ENCODE measurements around the gene RNF10.

DNA sequence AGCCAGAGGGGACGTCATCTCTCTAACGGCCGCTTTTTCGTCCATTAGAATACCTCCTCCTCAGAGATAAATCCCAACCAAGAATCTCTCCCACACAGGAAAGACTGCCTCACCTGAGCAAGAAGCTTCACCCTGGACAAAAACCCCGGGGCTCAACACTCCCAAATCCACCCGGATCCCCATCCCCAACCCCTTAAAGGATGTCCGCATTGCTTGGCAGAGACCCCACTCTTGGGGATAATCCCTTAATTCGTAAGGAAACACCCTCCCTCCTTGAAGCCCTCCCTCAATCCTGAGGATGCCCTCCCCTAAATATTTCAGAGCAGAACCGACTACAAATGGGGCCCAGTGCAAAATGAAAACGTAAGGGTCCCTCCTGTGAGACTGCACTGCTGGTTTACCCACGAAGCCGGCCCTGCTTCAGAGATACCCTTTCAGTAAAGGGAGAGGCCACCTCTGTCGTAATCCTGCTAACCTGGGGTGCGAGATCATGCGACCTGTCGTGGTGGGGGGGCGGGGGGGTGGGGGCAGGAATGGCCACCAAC is 38.9 kb upstream of the RNF10 start:
- TF ChIP-seq, protein P1, sequence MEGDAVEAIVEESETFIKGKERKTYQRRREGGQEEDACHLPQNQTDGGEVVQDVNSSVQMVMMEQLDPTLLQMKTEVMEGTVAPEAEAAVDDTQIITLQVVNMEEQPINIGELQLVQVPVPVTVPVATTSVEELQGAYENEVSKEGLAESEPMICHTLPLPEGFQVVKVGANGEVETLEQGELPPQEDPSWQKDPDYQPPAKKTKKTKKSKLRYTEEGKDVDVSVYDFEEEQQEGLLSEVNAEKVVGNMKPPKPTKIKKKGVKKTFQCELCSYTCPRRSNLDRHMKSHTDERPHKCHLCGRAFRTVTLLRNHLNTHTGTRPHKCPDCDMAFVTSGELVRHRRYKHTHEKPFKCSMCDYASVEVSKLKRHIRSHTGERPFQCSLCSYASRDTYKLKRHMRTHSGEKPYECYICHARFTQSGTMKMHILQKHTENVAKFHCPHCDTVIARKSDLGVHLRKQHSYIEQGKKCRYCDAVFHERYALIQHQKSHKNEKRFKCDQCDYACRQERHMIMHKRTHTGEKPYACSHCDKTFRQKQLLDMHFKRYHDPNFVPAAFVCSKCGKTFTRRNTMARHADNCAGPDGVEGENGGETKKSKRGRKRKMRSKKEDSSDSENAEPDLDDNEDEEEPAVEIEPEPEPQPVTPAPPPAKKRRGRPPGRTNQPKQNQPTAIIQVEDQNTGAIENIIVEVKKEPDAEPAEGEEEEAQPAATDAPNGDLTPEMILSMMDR (conservative IDR thresholded peaks at IDR 0.05; ENCODE audit: low read length), result no peak
- TF ChIP-seq EZH2phosphoT487 (IDR thresholded peaks at IDR 0.05; ENCODE audit: borderline replicate concordance), result no peak

Measured in Loucy (cell line).